MM.1S (cell line): ENCODE results near the gene SETBP1.

Source experiments
- DNase-seq: peaks from one replicate; pipeline ENCODE4 v3.0.0-alpha.2; 2015
- H2AFZ ChIP-seq: fragments of 300-600 bp; sonication (generic); 2 replicates; pipeline ENCODE4 v1.6.0; 2016; ENCODE audit warnings: antibody characterized with exemption, low read length
- H3F3A ChIP-seq: fragments of 300-600 bp; sonication (generic); 2 replicates; pipeline ENCODE4 v1.6.1; 2016; ENCODE audit warnings: mild to moderate bottlenecking, antibody characterized with exemption, low read length, moderate library complexity, mixed read lengths; ENCODE audit not compliant: insufficient read depth
- H3K27ac ChIP-seq: fragments of 300-600 bp; sonication (generic); 2 replicates; pipeline ENCODE4 v1.5.1; 2016; ENCODE audit warnings: mild to moderate bottlenecking, low read length
- H3K27me3 ChIP-seq: fragments of 300-600 bp; sonication (generic); replicated peaks from 2 replicates; pipeline ENCODE4 v1.6.0; 2016; ENCODE audit warnings: low read length; ENCODE audit not compliant: insufficient read depth
- H3K36me3 ChIP-seq: fragments of 300-600 bp; sonication (generic); replicated peaks from 2 replicates; pipeline ENCODE4 v1.6.1; 2016; ENCODE audit warnings: mild to moderate bottlenecking, low read length, mixed read lengths; ENCODE audit not compliant: insufficient read depth
- H3K4me1 ChIP-seq: fragments of 300-600 bp; sonication (generic); 2 replicates; pipeline ENCODE4 v1.6.1; 2016; ENCODE audit warnings: low read length, mixed read lengths
- H3K4me2 ChIP-seq: fragments of 300-600 bp; sonication (generic); 2 replicates; pipeline ENCODE4 v1.6.0; 2016; ENCODE audit warnings: low read depth, low read length
- H3K4me3 ChIP-seq: fragments of 300-600 bp; sonication (generic); 2 replicates; pipeline ENCODE4 v1.5.1; 2016; ENCODE audit warnings: low read length, mixed read lengths
- H3K79me2 ChIP-seq: fragments of 300-600 bp; sonication (generic); 2 replicates; pipeline ENCODE4 v1.6.1; 2016; ENCODE audit warnings: mixed run types, low read length, mixed read lengths
- H3K9ac ChIP-seq: fragments of 300-600 bp; sonication (generic); 2 replicates; pipeline ENCODE4 v1.6.1; 2016; ENCODE audit warnings: low read length, mixed read lengths
- H3K9me2 ChIP-seq: fragments of 300-600 bp; sonication (generic); replicated peaks from 2 replicates; pipeline ENCODE4 v1.6.1; 2016; ENCODE audit warnings: mild to moderate bottlenecking, low read length, mixed read lengths; ENCODE audit not compliant: insufficient read depth
- H3K9me3 ChIP-seq: fragments of 300-600 bp; sonication (generic); replicated peaks from 2 replicates; pipeline ENCODE4 v1.6.1; 2016; ENCODE audit warnings: mild to moderate bottlenecking, low read length, mixed read lengths; ENCODE audit not compliant: insufficient read depth
- H4K20me1 ChIP-seq: fragments of 300-600 bp; sonication (generic); 2 replicates; pipeline ENCODE4 v1.6.1; 2016; ENCODE audit warnings: mild to moderate bottlenecking, low read length, moderate library complexity, mixed read lengths; ENCODE audit not compliant: insufficient read depth
- EZH2 ChIP-seq: fragments of 300-600 bp; sonication (generic); optimal IDR thresholded peaks from 2 replicates; pipeline ENCODE3; 2017; ENCODE audit warnings: low read depth, mild to moderate bottlenecking, antibody characterized with exemption, low read length, mixed read lengths
- EZH2phosphoT487 ChIP-seq: fragments of 300-600 bp; sonication (generic); IDR thresholded peaks from 2 replicates; pipeline ENCODE4 v1.6.1; 2018; ENCODE audit warnings: antibody characterized with exemption, low read length
- TF ChIP-seq, protein P1 (sequence below): fragments of 300-600 bp; sonication (generic); IDR thresholded peaks from 2 replicates; pipeline ENCODE4 v1.5.1; 2016; ENCODE audit warnings: antibody characterized with exemption, low read length, mixed read lengths

SETBP1 gene

DNA sequence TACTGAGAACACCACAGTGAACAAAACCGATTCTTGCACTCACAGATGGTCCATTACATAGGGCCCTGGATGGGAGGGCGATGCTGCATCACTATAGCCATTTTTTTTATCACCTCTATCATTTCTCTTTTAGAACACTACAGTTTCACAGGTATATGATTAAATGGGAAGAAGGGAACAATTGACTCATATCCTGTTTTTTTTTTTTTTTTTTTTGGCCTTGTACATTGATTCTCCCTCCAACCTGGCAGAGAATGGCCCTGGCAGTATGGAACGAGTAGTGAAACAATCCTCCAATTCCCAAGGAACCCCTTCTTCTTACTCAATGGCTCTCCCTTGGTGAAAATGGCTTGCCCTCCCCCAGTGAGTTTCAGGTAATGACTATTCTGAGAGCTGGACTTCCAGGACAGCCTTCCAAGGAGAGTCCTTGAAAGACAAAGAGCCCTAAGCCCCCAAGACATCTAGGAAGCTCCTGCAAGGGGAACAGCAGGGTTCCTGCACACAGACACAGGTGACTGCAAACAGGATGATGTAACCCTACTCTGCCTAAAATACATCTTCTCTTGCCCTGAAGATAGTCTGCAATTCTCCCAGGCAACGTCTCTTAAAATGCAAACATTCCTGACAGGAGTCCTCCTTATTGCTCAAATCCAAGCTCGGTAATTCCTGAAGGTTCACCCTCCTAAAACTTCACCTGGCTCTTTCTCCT, 405.4 kb downstream of the SETBP1 start:
- Histone ChIP-seq H3K9ac (no peak overlapping the region), H3K9me3 (no peaks in the 10 kb centered on the region), H3K9me2 (no peaks in the 10 kb centered on the region), H3K36me3 (no peaks in the 10 kb centered on the region), H3K4me3 (no peak overlapping the region), H3K4me2 (no peak overlapping the region), H3K79me2 (no peaks in the 10 kb centered on the region), H3K4me1 (no peaks in the 10 kb centered on the region), H3K27ac (no peak overlapping the region), H3K27me3 (no peaks in the 10 kb centered on the region), H2AFZ (no peak overlapping the region), H4K20me1 (no peaks in the 10 kb centered on the region), H3F3A (no peaks in the 10 kb centered on the region)
- TF ChIP-seq EZH2: no peak
- no peak for TF ChIP-seq EZH2phosphoT487
- TF ChIP-seq, protein P1, sequence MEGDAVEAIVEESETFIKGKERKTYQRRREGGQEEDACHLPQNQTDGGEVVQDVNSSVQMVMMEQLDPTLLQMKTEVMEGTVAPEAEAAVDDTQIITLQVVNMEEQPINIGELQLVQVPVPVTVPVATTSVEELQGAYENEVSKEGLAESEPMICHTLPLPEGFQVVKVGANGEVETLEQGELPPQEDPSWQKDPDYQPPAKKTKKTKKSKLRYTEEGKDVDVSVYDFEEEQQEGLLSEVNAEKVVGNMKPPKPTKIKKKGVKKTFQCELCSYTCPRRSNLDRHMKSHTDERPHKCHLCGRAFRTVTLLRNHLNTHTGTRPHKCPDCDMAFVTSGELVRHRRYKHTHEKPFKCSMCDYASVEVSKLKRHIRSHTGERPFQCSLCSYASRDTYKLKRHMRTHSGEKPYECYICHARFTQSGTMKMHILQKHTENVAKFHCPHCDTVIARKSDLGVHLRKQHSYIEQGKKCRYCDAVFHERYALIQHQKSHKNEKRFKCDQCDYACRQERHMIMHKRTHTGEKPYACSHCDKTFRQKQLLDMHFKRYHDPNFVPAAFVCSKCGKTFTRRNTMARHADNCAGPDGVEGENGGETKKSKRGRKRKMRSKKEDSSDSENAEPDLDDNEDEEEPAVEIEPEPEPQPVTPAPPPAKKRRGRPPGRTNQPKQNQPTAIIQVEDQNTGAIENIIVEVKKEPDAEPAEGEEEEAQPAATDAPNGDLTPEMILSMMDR: no peak
- no peak for DNase-seq

DNA sequence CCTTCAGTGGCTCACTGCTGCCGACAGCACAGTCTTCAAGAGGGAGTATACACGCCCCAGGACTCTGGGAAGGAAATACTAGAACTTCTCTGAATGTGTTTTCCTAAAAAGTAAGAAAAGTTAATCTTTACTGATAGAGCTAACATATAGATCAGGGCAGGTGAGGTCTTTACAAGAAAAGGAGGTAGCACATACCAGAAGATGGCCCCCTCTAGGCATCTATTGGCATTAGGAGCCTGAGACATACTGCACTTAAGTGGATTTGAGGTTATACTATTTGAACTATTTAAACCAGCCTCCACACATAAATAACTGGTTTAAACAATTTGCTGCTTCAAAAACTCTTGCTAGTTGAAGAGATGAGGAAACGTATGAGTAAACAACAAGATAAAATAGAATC, 406.1 kb downstream of the SETBP1 start:
- no peak overlapping the region for H3K9ac ChIP-seq
- no peaks in the 10 kb centered on the region for H3K36me3 ChIP-seq
- H3K4me3 ChIP-seq: no peak overlapping the region
- no peaks in the 10 kb centered on the region for H3K9me3 ChIP-seq
- H3K4me2 ChIP-seq: no peak overlapping the region
- no peaks in the 10 kb centered on the region for H3F3A ChIP-seq
- TF ChIP-seq EZH2phosphoT487: no peak
- no peak for DNase-seq
- no peak overlapping the region for H3K27ac ChIP-seq
- H3K79me2 ChIP-seq: no peaks in the 10 kb centered on the region
- no peaks in the 10 kb centered on the region for H4K20me1 ChIP-seq
- no peak overlapping the region for H2AFZ ChIP-seq
- H3K4me1 ChIP-seq: no peaks in the 10 kb centered on the region
- no peaks in the 10 kb centered on the region for H3K27me3 ChIP-seq
- no peaks in the 10 kb centered on the region for H3K9me2 ChIP-seq

DNA sequence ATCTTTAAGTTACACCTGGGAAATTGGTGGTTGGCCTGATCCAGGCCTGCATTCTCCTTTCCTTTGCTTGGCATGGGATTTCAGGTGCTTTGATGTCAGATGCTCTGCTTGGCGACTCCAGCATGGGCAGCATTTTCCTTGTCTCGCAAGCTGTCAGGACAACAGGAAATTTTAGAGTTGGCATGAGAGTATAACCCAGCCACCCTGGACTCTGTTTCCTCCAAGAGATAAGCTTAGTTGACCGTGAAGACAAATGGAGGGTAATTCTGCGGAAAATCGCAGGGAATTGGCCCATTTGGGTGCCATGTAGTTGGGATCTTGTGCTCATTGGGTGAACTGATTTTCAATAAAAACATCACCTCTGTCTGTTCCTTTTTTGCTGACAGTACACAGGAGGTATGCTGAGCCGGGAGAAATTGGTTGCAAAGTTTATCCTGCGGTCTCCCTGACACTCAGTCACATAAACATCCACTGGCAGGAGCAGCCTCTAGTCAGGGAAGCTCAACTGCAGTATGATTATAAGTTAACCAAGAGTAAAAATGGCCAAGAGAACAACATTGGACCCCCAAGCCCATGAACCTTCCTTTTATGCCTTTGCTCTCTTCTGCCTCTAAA, 409.9 kb downstream of the SETBP1 start:
- Histone ChIP-seq H3K4me3 (no peak overlapping the region), H4K20me1 (no peaks in the 10 kb centered on the region), H3K36me3 (no peaks in the 10 kb centered on the region), H3K27me3 (no peaks in the 10 kb centered on the region), H3K4me2 (no peak overlapping the region), H3K9me3 (no peaks in the 10 kb centered on the region), H2AFZ (no peak overlapping the region), H3K79me2 (no peaks in the 10 kb centered on the region), H3K4me1 (no peaks in the 10 kb centered on the region), H3K9me2 (no peaks in the 10 kb centered on the region), H3K27ac (no peak overlapping the region), H3F3A (no peaks in the 10 kb centered on the region), H3K9ac (no peak overlapping the region)
- TF ChIP-seq, protein P1: no peak
- no peak for TF ChIP-seq EZH2phosphoT487
- TF ChIP-seq EZH2: no peak
- no peak for DNase-seq
